Tibial artery (tissue), 4 donors: ENCODE results near the gene TBC1D12.

Experiments used
- DNase-seq, 2 donors: peaks; one replicate each; pipeline ENCODE4 v3.0.0-alpha.2; 2019
- H3K27ac ChIP-seq, 2 donors: fragments of 200-600 bp; sonication (generic) in 1 of 2; 1 replicate in 1 of 2; 2 replicates in 1 of 2; pipeline ENCODE4 v1.5.1; 2018 to 2019; ENCODE audit warnings: mild to moderate bottlenecking in 1 of 2
- H3K27me3 ChIP-seq, 2 donors: fragments of 200-600 bp; sonication (generic) in 1 of 2; one replicate each; pipeline versions ENCODE4 v1.5.1 to v1.6.0; 2016 to 2019
- H3K36me3 ChIP-seq, 3 donors: fragments of 200-600 bp; sonication (generic) in 2 of 3; one replicate each; pipeline ENCODE4 v1.5.1; 2016 to 2019; ENCODE audit warnings: mild to moderate bottlenecking in 2 of 3
- H3K4me1 ChIP-seq, 4 donors: fragments of 200-600 bp; sonication (generic) in 2 of 4; 1 replicate in 3 of 4; 2 replicates in 1 of 4; pipeline ENCODE4 v1.5.1; 2016 to 2019
- H3K4me3 ChIP-seq, 2 donors: fragments of 200-600 bp; sonication (generic) in 1 of 2; 1 replicate in 1 of 2; 2 replicates in 1 of 2; pipeline ENCODE4 v1.5.1; 2018 to 2019; ENCODE audit warnings: mild to moderate bottlenecking in 2 of 2
- H3K9me3 ChIP-seq, 3 donors: fragments of 200-600 bp; sonication (generic) in 1 of 3; one replicate each; pipeline ENCODE4 v1.5.1; 2016 to 2019
- intact Hi-C: fragments of 100-400 bp; cut with DNase I; formaldehyde crosslinking; loops from one replicate; pipeline ENCODE4 v1.15.0; 2023; ENCODE audit warnings: low total_unique reads
- TF ChIP-seq, protein P1 (sequence below), 2 experiments: fragments of 200-600 bp in 1 of 2; fragments of 450-650 bp in 1 of 2; IDR thresholded peaks; one replicate each; pipeline ENCODE4 v1.5.1; 2017 to 2019; ENCODE audit warnings: antibody characterized with exemption in 2 of 2, mild to moderate bottlenecking in 1 of 2, moderate library complexity in 1 of 2

TBC1D12 gene

GRCh38 chr10:94424714-94425337, 22.5 kb downstream of the TBC1D12 start:
- DNase-seq: no peak

GRCh38 chr10:94425942-94426341, 23.6 kb downstream of the TBC1D12 start:
- H3K4me1 ChIP-seq: peaks cover 0 to 51% (median 15%) of the 10 kb centered on the region in 4 donors
- no peaks in the 10 kb centered on the region for H3K27me3 ChIP-seq
- H3K4me3 ChIP-seq: no peak overlapping the region
- intact Hi-C loops: no loop called here
- H3K9me3 ChIP-seq: peaks cover 0 to 7% (median 5%) of the 10 kb centered on the region in 3 donors
- TF ChIP-seq, protein P1, sequence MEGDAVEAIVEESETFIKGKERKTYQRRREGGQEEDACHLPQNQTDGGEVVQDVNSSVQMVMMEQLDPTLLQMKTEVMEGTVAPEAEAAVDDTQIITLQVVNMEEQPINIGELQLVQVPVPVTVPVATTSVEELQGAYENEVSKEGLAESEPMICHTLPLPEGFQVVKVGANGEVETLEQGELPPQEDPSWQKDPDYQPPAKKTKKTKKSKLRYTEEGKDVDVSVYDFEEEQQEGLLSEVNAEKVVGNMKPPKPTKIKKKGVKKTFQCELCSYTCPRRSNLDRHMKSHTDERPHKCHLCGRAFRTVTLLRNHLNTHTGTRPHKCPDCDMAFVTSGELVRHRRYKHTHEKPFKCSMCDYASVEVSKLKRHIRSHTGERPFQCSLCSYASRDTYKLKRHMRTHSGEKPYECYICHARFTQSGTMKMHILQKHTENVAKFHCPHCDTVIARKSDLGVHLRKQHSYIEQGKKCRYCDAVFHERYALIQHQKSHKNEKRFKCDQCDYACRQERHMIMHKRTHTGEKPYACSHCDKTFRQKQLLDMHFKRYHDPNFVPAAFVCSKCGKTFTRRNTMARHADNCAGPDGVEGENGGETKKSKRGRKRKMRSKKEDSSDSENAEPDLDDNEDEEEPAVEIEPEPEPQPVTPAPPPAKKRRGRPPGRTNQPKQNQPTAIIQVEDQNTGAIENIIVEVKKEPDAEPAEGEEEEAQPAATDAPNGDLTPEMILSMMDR (IDR thresholded peaks at IDR 0.05): no peak
- no peak overlapping the region for H3K27ac ChIP-seq
- DNase-seq: no peak
- no peaks in the 10 kb centered on the region for H3K36me3 ChIP-seq

More at GRCh38 chr10:94424714-94425337, 22.5 kb downstream of the TBC1D12 start:
- Histone ChIP-seq H3K4me3 (no peak overlapping the region), H3K36me3 (no peaks in the 10 kb centered on the region), H3K4me1 (peaks cover 0 to 40% (median 12%) of the 10 kb centered on the region in 4 donors), H3K27me3 (no peaks in the 10 kb centered on the region), H3K27ac (no peak overlapping the region), H3K9me3 (peaks cover 0 to 7% (median 5%) of the 10 kb centered on the region in 3 donors)
- TF ChIP-seq, protein P1 (IDR thresholded peaks at IDR 0.05): no peak
- intact Hi-C loops: no loop called here

GRCh38 chr10:94427166-94427565, 24.8 kb downstream of the TBC1D12 start:
- Histone ChIP-seq H3K4me1 (peaks cover 0 to 56% (median 18%) of the 10 kb centered on the region in 4 donors), H3K27ac (no peak overlapping the region), H3K36me3 (no peaks in the 10 kb centered on the region), H3K27me3 (no peaks in the 10 kb centered on the region), H3K4me3 (no peak overlapping the region), H3K9me3 (peaks cover 0 to 7% (median 5%) of the 10 kb centered on the region in 3 donors)
- TF ChIP-seq, protein P1 (IDR thresholded peaks at IDR 0.05): no peak
- intact Hi-C loops: no loop called here
- no peak for DNase-seq

GRCh38 chr10:94428766-94429707, 26.7 kb downstream of the TBC1D12 start:
- Histone ChIP-seq H3K36me3 (no peaks in the 10 kb centered on the region), H3K9me3 (peaks cover 0 to 7% (median 5%) of the 10 kb centered on the region in 3 donors), H3K4me3 (no peak overlapping the region), H3K27me3 (no peaks in the 10 kb centered on the region), H3K4me1 (peaks cover 0 to 44% (median 18%) of the 10 kb centered on the region in 4 donors), H3K27ac (peak overlapping the region in 1 of 2 donors; percentile 15)
- intact Hi-C loops: no loop called here
- no peak for DNase-seq
- TF ChIP-seq, protein P1 (IDR thresholded peaks at IDR 0.05): no peak

DNA sequence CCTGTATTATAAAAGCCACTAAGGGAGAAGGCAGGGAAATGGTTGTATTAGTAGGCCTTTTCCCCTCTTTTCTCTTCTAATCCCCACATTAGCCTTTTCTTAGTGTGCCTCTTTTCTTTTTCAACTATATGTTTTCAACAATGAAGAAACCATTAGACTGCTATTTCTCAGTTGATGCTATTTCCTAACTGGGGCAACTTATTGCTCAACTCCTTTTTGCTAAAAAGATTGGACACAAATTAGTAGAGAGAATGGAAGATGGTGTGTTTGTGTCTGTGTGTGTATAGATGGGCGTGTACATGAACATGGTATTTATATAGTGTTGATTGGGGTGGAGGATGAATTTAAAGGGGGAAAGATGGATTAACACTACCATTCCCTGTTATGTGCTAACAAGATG, 28.4 kb downstream of the TBC1D12 start:
- Histone ChIP-seq H3K36me3 (no peaks in the 10 kb centered on the region), H3K4me3 (no peak overlapping the region), H3K27me3 (no peaks in the 10 kb centered on the region), H3K4me1 (peaks cover 0 to 44% (median 18%) of the 10 kb centered on the region in 4 donors), H3K27ac (peak overlapping the region in 1 of 2 donors; percentile 15), H3K9me3 (peaks cover 0 to under 1% (median 0%) of the 10 kb centered on the region in 3 donors)
- no peak for DNase-seq
- intact Hi-C loops: no loop called here
- TF ChIP-seq, protein P1 (IDR thresholded peaks at IDR 0.05): no peak
